ENCODE results near the gene ALG14. TPM values are rescaled to one million over a fixed set of nuclear protein-coding genes. Genes with fewer than 3 reads are reported as not detected.
A peak's percentile ranks its signal among the peaks of the same experiment; 100 is the strongest.

The ALG14 gene
- total and polyA plus RNA-seq, 7 donors = 0.55 to 2.7 (median 1.8) TPM

DNA sequence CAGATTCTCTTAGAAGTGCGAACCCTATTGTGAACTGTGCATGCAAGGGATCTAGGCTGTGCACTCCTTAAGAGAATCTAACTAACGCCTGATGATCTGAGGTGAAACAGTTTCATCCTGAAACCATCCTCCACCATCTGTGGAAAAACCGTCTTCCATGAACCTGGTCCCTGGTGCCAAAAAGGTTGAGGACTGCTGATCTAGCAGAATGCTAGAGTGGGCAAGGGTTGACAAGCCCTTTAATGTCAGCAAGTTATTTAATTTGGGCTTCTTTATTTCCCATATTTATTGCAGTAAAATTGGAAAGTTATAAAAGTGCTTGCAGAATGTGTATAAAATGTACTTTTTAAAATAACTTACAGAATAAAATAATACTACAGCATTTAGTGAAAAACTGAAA is 26.4 kb downstream of the ALG14 start:
- no peak for DNase-seq
- Histone ChIP-seq H3K4me3 (no peak overlapping the region), H3K27ac (no peak overlapping the region), H3K9me3 (no peaks in the 10 kb centered on the region), H3K36me3 (no peaks in the 10 kb centered on the region), H3K27me3 (no peaks in the 10 kb centered on the region), H3K4me1 (peaks cover 0 to 20% (median 18%) of the 10 kb centered on the region in 4 donors)
- WGBS, 2 donors = 90 to 93% methylated on average over 3 of the region's 3 CpGs
- intact Hi-C loops (cut with DNase I) = no loop called here
- TF ChIP-seq, protein P1, sequence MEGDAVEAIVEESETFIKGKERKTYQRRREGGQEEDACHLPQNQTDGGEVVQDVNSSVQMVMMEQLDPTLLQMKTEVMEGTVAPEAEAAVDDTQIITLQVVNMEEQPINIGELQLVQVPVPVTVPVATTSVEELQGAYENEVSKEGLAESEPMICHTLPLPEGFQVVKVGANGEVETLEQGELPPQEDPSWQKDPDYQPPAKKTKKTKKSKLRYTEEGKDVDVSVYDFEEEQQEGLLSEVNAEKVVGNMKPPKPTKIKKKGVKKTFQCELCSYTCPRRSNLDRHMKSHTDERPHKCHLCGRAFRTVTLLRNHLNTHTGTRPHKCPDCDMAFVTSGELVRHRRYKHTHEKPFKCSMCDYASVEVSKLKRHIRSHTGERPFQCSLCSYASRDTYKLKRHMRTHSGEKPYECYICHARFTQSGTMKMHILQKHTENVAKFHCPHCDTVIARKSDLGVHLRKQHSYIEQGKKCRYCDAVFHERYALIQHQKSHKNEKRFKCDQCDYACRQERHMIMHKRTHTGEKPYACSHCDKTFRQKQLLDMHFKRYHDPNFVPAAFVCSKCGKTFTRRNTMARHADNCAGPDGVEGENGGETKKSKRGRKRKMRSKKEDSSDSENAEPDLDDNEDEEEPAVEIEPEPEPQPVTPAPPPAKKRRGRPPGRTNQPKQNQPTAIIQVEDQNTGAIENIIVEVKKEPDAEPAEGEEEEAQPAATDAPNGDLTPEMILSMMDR (IDR thresholded peaks at IDR 0.05) = no peak
- TF ChIP-seq POLR2AphosphoS5 (IDR thresholded peaks at IDR 0.05) (no peak), POLR2A (IDR thresholded peaks at IDR 0.05) (no peak), EP300 (IDR thresholded peaks at IDR 0.05) (no peak)

DNA sequence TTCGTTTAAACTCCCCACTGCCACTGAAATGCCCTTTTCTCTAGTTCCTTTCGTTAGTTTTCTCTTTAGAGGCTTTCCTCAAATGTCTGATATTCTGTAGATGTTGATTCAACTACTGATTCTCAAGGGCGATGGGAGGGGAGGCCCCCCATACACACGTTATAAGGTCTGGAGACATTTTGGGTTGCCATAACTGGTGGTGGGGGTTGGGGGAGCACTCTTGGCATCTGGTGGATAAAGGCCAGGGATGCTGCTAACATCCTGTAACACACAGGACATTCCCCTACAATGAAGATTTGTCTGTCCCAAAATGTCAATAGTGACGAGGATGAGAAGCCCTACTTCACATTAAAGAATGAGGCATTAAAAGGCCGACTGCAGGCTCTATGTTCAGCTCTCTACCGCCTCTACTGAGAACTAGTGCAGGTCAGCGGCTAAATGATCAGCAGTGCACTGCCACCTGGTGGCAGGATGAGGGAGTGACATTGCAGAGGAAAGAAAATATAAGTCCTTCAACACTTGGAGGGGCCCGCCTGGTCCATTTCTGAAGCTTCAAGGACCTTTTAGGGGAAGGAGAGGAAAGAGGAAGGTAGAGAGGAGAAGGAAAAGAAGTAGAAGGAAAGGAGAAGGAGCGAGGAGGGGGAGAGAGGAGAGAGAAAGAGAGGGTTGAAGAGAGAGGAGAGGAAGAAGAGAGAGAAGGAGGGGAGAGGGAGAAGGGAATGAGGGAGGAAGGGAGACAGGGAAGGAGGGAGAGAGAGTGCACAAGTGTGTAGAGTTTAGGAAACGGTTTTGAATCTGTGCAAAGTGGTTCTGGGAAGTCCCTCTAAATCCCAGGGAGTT is 29.4 kb downstream of the ALG14 start:
- peak overlapping the region; percentile 74 to 81 (median 79) for H3K27ac ChIP-seq
- H3K27me3 ChIP-seq = no peaks in the 10 kb centered on the region
- intact Hi-C loops (cut with DNase I) = loop anchor here (1.0 to 5.0 kb wide), 3 partner anchors 117 to 521 kb away; partner anchors contain the start of gene CNN3
- 29 to 36% methylated on average over 11 of the region's 11 CpGs for WGBS, 2 donors
- no peaks in the 10 kb centered on the region for H3K36me3 ChIP-seq
- TF ChIP-seq, protein P1 (IDR thresholded peaks at IDR 0.05) = peak; percentile 99 to 100 (median 99)
- TF ChIP-seq EP300 (IDR thresholded peaks at IDR 0.05) (no peak), POLR2A (IDR thresholded peaks at IDR 0.05) (no peak), POLR2AphosphoS5 (IDR thresholded peaks at IDR 0.05) (peak in 3 of 4 donors; percentile 22 to 54 (median 33))
- DNase-seq = peak; percentile 93
- peaks cover 0 to 23% (median 19%) of the 10 kb centered on the region in 4 donors for H3K4me1 ChIP-seq
- no peaks in the 10 kb centered on the region for H3K9me3 ChIP-seq
- no peak overlapping the region for H3K4me3 ChIP-seq

DNA sequence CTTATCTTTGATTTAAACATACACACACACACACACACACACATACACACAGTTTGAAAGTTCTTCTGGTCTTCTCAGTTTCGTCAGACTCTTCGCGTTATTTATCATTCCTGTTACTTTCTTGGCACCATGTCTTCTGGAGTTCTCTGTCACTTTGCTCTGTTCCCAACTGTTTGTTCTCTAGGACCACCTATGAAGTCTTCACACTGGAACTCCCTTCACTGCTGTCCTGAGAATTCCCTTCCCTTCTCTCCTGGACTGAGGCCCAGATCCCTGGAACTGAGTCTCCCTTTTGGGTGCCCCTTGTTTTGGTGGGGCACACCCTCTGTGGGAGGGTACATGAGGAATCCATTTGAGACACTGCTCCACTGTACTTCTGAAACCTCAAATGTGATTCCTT is 30.5 kb downstream of the ALG14 start:
- H3K4me3 ChIP-seq = no peak overlapping the region

DNA sequence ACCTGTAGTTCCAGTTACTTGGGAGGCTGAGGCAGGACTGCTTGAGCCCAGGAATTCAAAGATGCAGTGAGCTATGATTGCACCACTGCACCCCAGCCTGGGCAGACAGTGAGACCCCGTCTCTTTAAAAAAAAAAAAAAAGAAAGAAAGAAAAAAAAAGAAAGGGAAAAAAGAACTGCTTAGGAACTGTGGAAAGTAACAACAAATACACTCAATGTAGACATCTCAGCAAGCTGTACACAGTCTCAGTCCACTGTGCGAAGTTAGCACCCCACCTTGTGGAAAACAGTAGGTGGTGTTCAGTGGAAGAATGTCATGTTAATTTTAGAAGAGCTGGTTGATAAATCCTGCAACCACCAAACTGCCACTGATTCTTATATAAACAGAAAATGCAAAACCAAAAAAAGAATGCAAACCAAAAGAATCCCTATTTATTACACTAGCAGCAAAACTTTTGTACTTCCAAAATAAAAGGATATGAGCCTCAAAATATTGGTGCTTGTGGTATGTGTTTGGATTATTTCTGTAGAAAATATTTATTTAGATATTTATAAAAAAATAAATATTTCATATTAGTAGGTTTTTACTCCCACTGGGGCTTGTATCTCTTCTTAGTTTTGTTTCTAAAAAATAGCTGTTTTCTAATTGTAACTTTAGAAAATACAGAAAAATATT is 31.1 kb downstream of the ALG14 start:
- Histone ChIP-seq H3K27me3 (no peaks in the 10 kb centered on the region), H3K9me3 (no peaks in the 10 kb centered on the region), H3K4me3 (no peak overlapping the region), H3K27ac (peak overlapping the region; percentile 74 to 81 (median 79)), H3K36me3 (no peaks in the 10 kb centered on the region), H3K4me1 (peaks cover 0 to 23% (median 19%) of the 10 kb centered on the region in 4 donors)
- TF ChIP-seq POLR2AphosphoS5 (IDR thresholded peaks at IDR 0.05) (peak in 3 of 4 donors; percentile 36 to 55 (median 45)), POLR2A (IDR thresholded peaks at IDR 0.05) (no peak), EP300 (IDR thresholded peaks at IDR 0.05) (no peak)
- TF ChIP-seq, protein P1 (IDR thresholded peaks at IDR 0.05) = peak; percentile 77 to 86 (median 80)
- WGBS, 2 donors = 10 to 38% methylated on average over 2 of the region's 2 CpGs
- peak; percentile 86 for DNase-seq
- intact Hi-C loops (cut with DNase I) = loop anchor here (2.0 to 5.0 kb wide), 2 partner anchors 115 to 519 kb away; partner anchors contain the start of gene CNN3

More for the DNA sequence above, 30.5 kb downstream of the ALG14 start:
- Histone ChIP-seq H3K27me3 (no peaks in the 10 kb centered on the region), H3K9me3 (no peaks in the 10 kb centered on the region), H3K4me1 (peaks cover 0 to 23% (median 19%) of the 10 kb centered on the region in 4 donors), H3K27ac (peak overlapping the region; percentile 74 to 81 (median 79)), H3K36me3 (no peaks in the 10 kb centered on the region)
- peak; percentile 73 for DNase-seq
- 17 to 52% methylated on average over 3 of the region's 3 CpGs for WGBS, 2 donors
- intact Hi-C loops (cut with DNase I) = loop anchor here (2.0 to 5.0 kb wide), 2 partner anchors 115 to 520 kb away; partner anchors contain the start of gene CNN3
- peak in 2 of 4 donors; percentile 20 to 26 for TF ChIP-seq POLR2AphosphoS5 (IDR thresholded peaks at IDR 0.05)
- TF ChIP-seq, protein P1 (IDR thresholded peaks at IDR 0.05) = no peak
